Peyer's patch (tissue), 4 donors: ENCODE data around the gene RAB31.

Source experiments
- CTCF ChIP-seq, 6 experiments: fragments of 450-650 bp in 4 of 6; fragments of 200-600 bp in 2 of 6; sonication (generic) in 1 of 6; IDR thresholded peaks; one replicate each; pipeline ENCODE4 v1.5.1; 2017 to 2019; ENCODE audit warnings: antibody characterized with exemption in 6 of 6, mild to moderate bottlenecking in 3 of 6, moderate library complexity in 1 of 6
- POLR2A ChIP-seq, 2 donors: fragments of 450-650 bp; IDR thresholded peaks; one replicate each; pipeline ENCODE4 v1.5.1; 2017; ENCODE audit warnings: antibody characterized with exemption in 2 of 2, mild to moderate bottlenecking in 2 of 2, moderate library complexity in 2 of 2

- TF ChIP-seq POLR2A (IDR thresholded peaks at IDR 0.05), result no peak
- no peak for TF ChIP-seq CTCF (IDR thresholded peaks at IDR 0.05)
Measured at GRCh38 chr18:9808295-9809241, 100.5 kb downstream of the RAB31 start.
